ENCODE data around the gene HTR1B.

DNA sequence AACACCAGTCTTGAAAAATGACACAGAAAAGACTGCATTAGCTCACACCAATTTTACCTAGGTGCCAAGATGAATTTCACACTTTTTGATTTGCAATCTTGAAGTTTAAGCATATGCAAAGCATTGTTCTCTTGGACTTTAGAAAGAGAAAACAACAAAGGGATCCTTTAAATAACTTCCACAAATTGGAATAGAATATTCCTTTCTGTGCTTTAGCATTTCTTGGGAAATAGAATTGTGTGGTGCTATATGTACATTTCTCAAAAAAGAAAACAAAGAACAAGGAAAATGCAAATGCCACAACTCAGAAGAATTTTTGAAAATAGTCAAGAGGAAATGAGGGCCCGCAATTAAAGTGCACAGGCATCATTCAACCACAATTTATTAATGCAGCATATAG, 17.0 kb downstream of the HTR1B start:
- TF ChIP-seq EZH2 (IDR thresholded peaks at IDR 0.05; ENCODE audit: insufficient read depth, low read length) = no peak
- TF ChIP-seq, protein P1, sequence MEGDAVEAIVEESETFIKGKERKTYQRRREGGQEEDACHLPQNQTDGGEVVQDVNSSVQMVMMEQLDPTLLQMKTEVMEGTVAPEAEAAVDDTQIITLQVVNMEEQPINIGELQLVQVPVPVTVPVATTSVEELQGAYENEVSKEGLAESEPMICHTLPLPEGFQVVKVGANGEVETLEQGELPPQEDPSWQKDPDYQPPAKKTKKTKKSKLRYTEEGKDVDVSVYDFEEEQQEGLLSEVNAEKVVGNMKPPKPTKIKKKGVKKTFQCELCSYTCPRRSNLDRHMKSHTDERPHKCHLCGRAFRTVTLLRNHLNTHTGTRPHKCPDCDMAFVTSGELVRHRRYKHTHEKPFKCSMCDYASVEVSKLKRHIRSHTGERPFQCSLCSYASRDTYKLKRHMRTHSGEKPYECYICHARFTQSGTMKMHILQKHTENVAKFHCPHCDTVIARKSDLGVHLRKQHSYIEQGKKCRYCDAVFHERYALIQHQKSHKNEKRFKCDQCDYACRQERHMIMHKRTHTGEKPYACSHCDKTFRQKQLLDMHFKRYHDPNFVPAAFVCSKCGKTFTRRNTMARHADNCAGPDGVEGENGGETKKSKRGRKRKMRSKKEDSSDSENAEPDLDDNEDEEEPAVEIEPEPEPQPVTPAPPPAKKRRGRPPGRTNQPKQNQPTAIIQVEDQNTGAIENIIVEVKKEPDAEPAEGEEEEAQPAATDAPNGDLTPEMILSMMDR (IDR thresholded peaks at IDR 0.05; ENCODE audit: insufficient read depth, low read depth, low read length) = no peak
